HCT116 (cell line): Measurements from ENCODE around the gene TEPSIN. TPM values are rescaled to one million over a fixed set of nuclear protein-coding genes. Genes with fewer than 3 reads are reported as not detected.

Experiments
- ATAC-seq: fragments of 200-7000 bp; cut with Tn5 transposase; 2 replicates; pipeline ENCODE4 v1.9.1; 2020; ENCODE audit warnings: mild to moderate bottlenecking, moderate library complexity
- BruUV-seq: library from RNA; stranded (reverse); fragments of 400-500 nt; replicated peaks from 2 replicates; lab custom pipeline; 2021; lab: Mats Ljungman, UMichigan
- CTCF ChIA-PET: fragments of 300-600 bp; sonication (Branson Sonifier 250); formaldehyde crosslinking; loops from one replicate; lab custom pipeline; 2021; ENCODE audit warnings: antibody characterized with exemption; lab: Charles Lee
- POLR2A ChIA-PET: fragments of 300-600, 350-600 bp; sonication (Branson Sonifier 250); formaldehyde crosslinking; loops from one replicate; lab custom pipeline; 2021; ENCODE audit warnings: antibody characterized with exemption; lab: Charles Lee
- RAD21 ChIA-PET, 2 experiments: fragments of 300-600 bp; sonication (Branson Sonifier 250); formaldehyde crosslinking; loops; one replicate each; lab custom pipeline; 2023; ENCODE audit warnings: low total read pairs in 2 of 2; ENCODE audit not compliant: uncharacterized antibody in 2 of 2, unreplicated experiment in 2 of 2, low non-redundant PET in 1 of 2; lab: Charles Lee
- DNase-seq: peaks from one replicate; pipeline ENCODE4 v3.0.0-alpha.2; 2010; ENCODE audit warnings: low read depth, low spot score
- H2AFZ ChIP-seq: fragments of 200-600 bp; shearing (Covaris generic), sonication (generic); 2 replicates; pipeline ENCODE4 v1.6.1; 2017; ENCODE audit warnings: low read depth, mixed run types, mixed read lengths, antibody characterized with exemption, low read length; ENCODE audit not compliant: poor library complexity, severe bottlenecking
- H3K27ac ChIP-seq: 2 replicates; pipeline ENCODE4 v1.5.1; 2012; ENCODE audit warnings: low read depth, low read length
- H3K27me3 ChIP-seq: fragments of 200-600 bp; sonication (generic); 2 replicates; pipeline ENCODE4 v1.6.1; 2016; ENCODE audit warnings: mixed run types, low read length, mixed read lengths; ENCODE audit not compliant: insufficient read depth
- H3K36me3 ChIP-seq, 2 experiments: fragments of 200-500 bp in 1 of 2; fragments of 200-600 bp in 1 of 2; sonication (Bioruptor generic) in 1 of 2; sonication (generic) in 1 of 2; 2 replicates each; pipeline versions ENCODE4 v1.5.1 to v1.6.1; 2014 to 2016; ENCODE audit warnings: low read length in 2 of 2, inconsistent platforms in 1 of 2, mixed read lengths in 1 of 2, mixed run types in 1 of 2; ENCODE audit not compliant: insufficient read depth in 2 of 2, control insufficient read depth in 1 of 2
- H3K4me1 ChIP-seq, 2 experiments: fragments of 200-600 bp in 1 of 2; sonication (generic) in 1 of 2; 2 replicates each; pipeline versions ENCODE4 v1.5.1 to v1.6.1; 2012 to 2017; ENCODE audit warnings: low read length in 2 of 2, inconsistent platforms in 1 of 2, mild to moderate bottlenecking in 1 of 2, mixed read lengths in 1 of 2, mixed run types in 1 of 2, moderate library complexity in 1 of 2; ENCODE audit not compliant: insufficient read depth in 2 of 2, control insufficient read depth in 1 of 2
- H3K4me2 ChIP-seq: fragments of 200-600 bp; sonication (generic); 2 replicates; pipeline ENCODE4 v1.6.1; 2017; ENCODE audit warnings: mixed run types, low read length, mixed read lengths
- H3K4me3 ChIP-seq, 2 experiments: fragments of 200-600 bp in 1 of 2; sonication (generic) in 1 of 2; replicated peaks in 1 of 2; 2 replicates each; pipeline ENCODE4 v1.5.1; 2011 to 2016; ENCODE audit warnings: low read length in 2 of 2, control low read depth in 1 of 2, low read depth in 1 of 2, mild to moderate bottlenecking in 1 of 2, mixed read lengths in 1 of 2, mixed run types in 1 of 2
- H3K79me2 ChIP-seq: fragments of 200-600 bp; sonication (generic); 2 replicates; pipeline ENCODE4 v1.6.1; 2017; ENCODE audit warnings: mild to moderate bottlenecking, mixed run types, low read length, moderate library complexity, mixed read lengths; ENCODE audit not compliant: insufficient read depth
- H3K9ac ChIP-seq: fragments of 200-600 bp; sonication (generic); 2 replicates; pipeline ENCODE4 v1.6.1; 2016; ENCODE audit warnings: low read length, mixed read lengths
- H3K9me2 ChIP-seq: fragments of 200-600 bp; sonication (generic), shearing (Covaris generic); 2 replicates; pipeline ENCODE4 v1.6.1; 2017; ENCODE audit warnings: mixed run types, mild to moderate bottlenecking, moderate library complexity; ENCODE audit not compliant: insufficient read depth
- H3K9me3 ChIP-seq, 2 experiments: fragments of 200-500 bp in 1 of 2; fragments of 200-600 bp in 1 of 2; sonication (Bioruptor generic) in 1 of 2; sonication (generic) in 1 of 2; 2 replicates each; pipeline ENCODE4 v1.6.1; 2014 to 2017; ENCODE audit warnings: low read length in 2 of 2, mixed read lengths in 2 of 2, inconsistent platforms in 1 of 2, low read depth in 1 of 2, mild to moderate bottlenecking in 1 of 2, mixed run types in 1 of 2, moderate library complexity in 1 of 2; ENCODE audit not compliant: control insufficient read depth in 1 of 2, insufficient read depth in 1 of 2
- H4K20me1 ChIP-seq: fragments of 200-600 bp; sonication (generic), shearing (Covaris generic); 2 replicates; pipeline ENCODE4 v1.6.1; 2017; ENCODE audit warnings: mixed run types, mild to moderate bottlenecking, moderate library complexity; ENCODE audit not compliant: insufficient read depth
- CTCF ChIP-seq, 3 experiments: fragments of 200-600 bp in 1 of 3; sonication (generic) in 1 of 3; IDR thresholded peaks in 2 of 3; conservative IDR thresholded peaks in 1 of 3; 2 replicates each; pipeline ENCODE4 v1.5.1; 2012 to 2017; ENCODE audit warnings: low read depth in 2 of 3, low read length in 2 of 3, antibody characterized with exemption in 1 of 3, borderline replicate concordance in 1 of 3, control low read depth in 1 of 3, mild to moderate bottlenecking in 1 of 3, mixed read lengths in 1 of 3, mixed run types in 1 of 3, moderate library complexity in 1 of 3; ENCODE audit not compliant: insufficient read depth in 1 of 3
- EZH2 ChIP-seq: fragments of 200-600 bp; sonication (generic); IDR thresholded peaks from 2 replicates; pipeline ENCODE4 v1.6.1; 2017; ENCODE audit warnings: antibody characterized with exemption, mixed run types
- MAX ChIP-seq: IDR thresholded peaks from 2 replicates; pipeline ENCODE4 v1.6.1; 2012
- POLR2A ChIP-seq: IDR thresholded peaks from 2 replicates; pipeline ENCODE4 v1.7.0; 2011; ENCODE audit warnings: borderline replicate concordance; ENCODE audit not compliant: insufficient read depth, insufficient read length; ENCODE audit errors: extremely low read depth
- YY1 ChIP-seq: IDR thresholded peaks from 2 replicates; pipeline ENCODE4 v1.6.1; 2011; ENCODE audit warnings: low read length, low read depth, moderate library complexity, mild to moderate bottlenecking; ENCODE audit not compliant: insufficient replicate concordance; ENCODE audit errors: extremely low read depth
- ZFX ChIP-seq: fragments of 450-650 bp; IDR thresholded peaks from 2 replicates; pipeline ENCODE4 v1.6.1; 2017
- ZNF274 ChIP-seq: fragments of 200-500 bp; sonication (Bioruptor generic); IDR thresholded peaks from 2 replicates; pipeline ENCODE4 v1.6.1; 2014; ENCODE audit warnings: mild to moderate bottlenecking, low read depth, low read length, inconsistent platforms
- intact Hi-C: fragments of 100-400 bp; cut with micrococcal nuclease; formaldehyde crosslinking; loops from 2 replicates; pipeline ENCODE4 v1.10.0; 2022
- total RNA-seq: library from RNA; stranded (reverse); gene quantifications from one replicate; pipeline ENCODE4 v1.2.1, GENCODE V29; 2021; ENCODE audit not compliant: unreplicated experiment

Gene TEPSIN
- total RNA-seq, 1 experiment from 2014 or later: 50.6 TPM

- no peak overlapping the region for H3K27ac ChIP-seq
- intact Hi-C loops: no loop called here
- no peak for DNase-seq
- peaks cover 0 to 6% of the 10 kb centered on the region in 2 experiments; a peak in 2 of 4 replicates for H3K36me3 ChIP-seq
- no peaks in the 10 kb centered on the region for H4K20me1 ChIP-seq
- no peak overlapping the region for H3K4me2 ChIP-seq
- CTCF ChIA-PET: interaction anchor here (2.2 kb wide), 1 partner anchor 21 kb away, joined by 5 read pairs; the partner anchor contains the start of gene CEP131
- H3K4me3 ChIP-seq: no peak overlapping the region
- no peak for ATAC-seq
- no peaks in the 10 kb centered on the region for H3K27me3 ChIP-seq
- RAD21 ChIA-PET: no interaction called here
- H3K9me3 ChIP-seq: no peaks in the 10 kb centered on the region
- POLR2A ChIA-PET: no interaction called here
- TF ChIP-seq ZNF274 (no peak), MAX (no peak), CTCF (IDR thresholded peaks at IDR 0.05 in 2 of 3, conservative IDR thresholded peaks at IDR 0.05 in 1 of 3; ENCODE audit: borderline replicate concordance in 1 of 3, insufficient read depth in 1 of 3, low read depth in 2 of 3, low read length in 2 of 3) (no peak), POLR2A (no peak), EZH2 (no peak), YY1 (no peak), ZFX (no peak)
- H3K9ac ChIP-seq: no peak overlapping the region
- peaks cover 0 to 8% of the 10 kb centered on the region in 2 experiments; a peak in 1 of 4 replicates for H3K4me1 ChIP-seq
- no peaks in the 10 kb centered on the region for H3K9me2 ChIP-seq
- H2AFZ ChIP-seq: no peak overlapping the region
- H3K79me2 ChIP-seq: no peaks in the 10 kb centered on the region
- BruUV-seq: no TSS peak
Measured at GRCh38 chr17:81202318-81202717, 36.5 kb downstream of the TEPSIN start.
